GM18507 (cell line): Measurements from ENCODE around the gene ZNF678.
"Not testable (repeated sequence)": the region's sequence is repeated elsewhere in the genome, so short reads cannot be mapped to it uniquely, and the experiment has no call there.

Experiments used
- DNase-seq: peaks from one replicate; pipeline ENCODE4 v3.0.0; 2011; ENCODE audit warnings: low read depth; ENCODE audit not compliant: insufficient read length; ENCODE audit errors: extremely low spot score
- FAIRE-seq: peaks from 2 replicates; lab custom pipeline; 2011; peaks lifted over from hg19 to GRCh38; lab: Jason Lieb, UNC

ZNF678 gene

GRCh38 chr1:227587968-227588367, 24.6 kb downstream of the ZNF678 start:
- FAIRE-seq (no peak), DNase-seq (no peak)

DNA sequence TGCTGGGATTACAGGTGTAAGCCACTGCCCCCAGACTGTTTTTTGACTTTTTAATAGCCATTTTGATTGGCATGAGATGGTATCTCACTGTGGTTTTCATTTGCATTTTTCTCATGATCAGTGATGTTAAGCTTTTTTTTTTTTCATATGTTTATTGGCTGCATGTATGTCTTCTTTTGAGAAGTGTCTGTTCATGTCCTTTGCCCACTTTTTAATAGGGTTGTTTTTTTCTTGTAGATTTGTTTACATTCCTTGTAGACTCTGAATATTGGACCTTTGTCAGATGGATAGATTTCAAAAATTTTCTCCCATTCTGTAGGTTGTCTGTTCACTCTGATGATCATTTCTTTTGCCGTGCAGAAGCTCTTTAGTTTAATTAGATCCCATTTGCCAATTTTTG, 25.4 kb downstream of the ZNF678 start:
- not testable (repeated sequence) for DNase-seq, FAIRE-seq

DNA sequence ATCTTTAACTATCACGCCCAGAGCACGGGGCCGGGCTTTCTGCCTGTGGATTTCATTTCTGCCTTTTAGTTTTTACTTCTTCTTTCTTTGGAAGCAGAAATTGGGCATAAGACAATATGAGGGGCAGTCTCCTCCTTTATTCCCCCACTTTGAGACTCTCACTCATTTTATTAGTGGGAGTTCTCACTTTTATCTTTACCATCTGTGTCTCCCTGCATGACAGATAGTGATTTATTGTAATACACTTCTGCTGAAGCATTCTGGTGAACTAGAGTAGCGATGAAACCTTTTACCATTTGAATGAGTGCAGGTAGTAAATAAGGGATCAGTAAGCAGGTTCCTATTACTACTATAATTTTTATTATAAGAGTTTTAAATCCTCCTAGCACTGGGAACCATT, 26.4 kb downstream of the ZNF678 start:
- FAIRE-seq, DNase-seq: not testable (repeated sequence)

DNA sequence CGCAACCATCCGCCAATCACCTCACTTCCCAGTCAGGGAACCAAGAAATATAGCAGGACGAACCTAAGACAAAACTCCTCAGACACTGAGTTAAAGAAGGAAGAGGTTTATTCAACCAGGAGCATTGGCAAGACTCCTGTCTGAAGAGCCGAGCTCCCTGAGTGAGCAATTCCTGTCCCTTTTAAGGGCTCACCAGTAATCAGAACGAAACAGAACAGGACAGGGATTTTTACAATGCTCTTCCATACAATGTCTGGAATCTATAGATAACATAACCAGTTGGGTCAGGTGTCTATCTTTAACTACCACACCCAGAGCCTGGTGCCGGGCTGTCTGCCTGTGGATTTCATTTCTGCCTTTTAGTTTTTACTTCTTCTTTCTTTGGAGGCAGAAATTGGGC, 32.9 kb downstream of the ZNF678 start:
- DNase-seq, FAIRE-seq: not testable (repeated sequence)

DNA sequence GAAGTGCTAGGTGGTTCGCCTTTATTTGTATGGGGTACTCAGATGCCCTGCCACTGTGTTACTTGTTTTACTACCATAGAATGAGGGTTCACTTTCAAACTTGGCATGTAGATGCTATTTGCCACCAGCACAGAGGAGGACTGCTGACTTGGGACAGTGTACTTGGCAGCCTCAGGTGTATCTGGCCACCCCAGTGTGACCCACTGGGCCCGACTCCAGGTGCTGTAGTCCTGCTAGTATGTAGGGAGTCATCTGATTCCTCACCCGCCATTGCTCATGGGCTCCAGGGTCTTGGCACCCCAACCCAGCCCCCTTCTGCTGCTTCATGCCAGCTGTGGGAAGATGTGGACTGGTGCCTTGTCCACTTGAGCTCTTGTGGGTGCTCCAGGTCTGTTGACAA, 40.0 kb downstream of the ZNF678 start:
- no peak for FAIRE-seq

DNA sequence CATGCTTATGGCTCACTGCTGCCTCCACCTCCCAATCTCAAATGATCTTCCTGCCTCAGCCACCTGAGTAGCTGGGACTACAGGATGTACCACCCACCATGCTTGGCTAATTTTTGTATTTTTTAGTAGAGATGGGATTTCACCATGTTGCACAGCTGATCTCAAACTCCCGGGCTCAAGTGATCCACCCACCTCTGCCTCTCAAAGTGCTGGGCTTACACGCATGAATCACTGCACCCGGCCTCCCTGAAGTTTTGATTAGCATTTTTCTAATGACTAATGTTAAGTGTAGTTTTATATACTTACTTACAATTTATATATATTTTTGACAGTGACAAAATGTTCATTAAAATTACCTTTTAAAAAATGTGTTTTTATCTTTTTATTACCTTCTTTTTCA, 41.1 kb downstream of the ZNF678 start:
- DNase-seq: no peak
- no peak for FAIRE-seq

More for the DNA sequence above, 40.0 kb downstream of the ZNF678 start:
- DNase-seq: no peak

GRCh38 chr1:227606271-227606670, 42.9 kb downstream of the ZNF678 start:
- FAIRE-seq, DNase-seq: not testable (repeated sequence)

DNA sequence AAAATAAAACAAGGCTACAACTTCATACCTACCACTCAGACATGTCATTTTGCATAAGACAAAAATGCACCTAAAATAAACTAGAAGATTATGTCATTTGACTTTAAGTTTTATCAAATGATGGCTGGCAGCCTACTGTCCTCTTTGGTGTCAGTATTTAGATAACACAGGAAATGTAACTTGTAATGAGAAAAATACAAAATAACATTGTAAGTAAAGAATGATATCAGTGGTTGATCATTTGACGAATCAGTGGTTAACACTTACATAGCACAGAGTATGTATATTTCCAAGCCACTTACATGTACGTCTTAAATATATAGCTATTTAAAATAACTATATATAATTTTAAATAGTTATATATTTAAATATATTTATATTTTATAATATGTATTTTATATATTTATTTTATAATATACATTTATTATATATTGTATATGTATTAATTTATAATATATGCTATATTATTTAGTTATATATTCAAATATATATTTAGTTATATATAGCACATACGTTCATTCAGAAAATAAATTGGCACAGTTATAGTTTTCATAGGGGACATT, 44.1 kb downstream of the ZNF678 start:
- DNase-seq (no peak), FAIRE-seq (no peak)

DNA sequence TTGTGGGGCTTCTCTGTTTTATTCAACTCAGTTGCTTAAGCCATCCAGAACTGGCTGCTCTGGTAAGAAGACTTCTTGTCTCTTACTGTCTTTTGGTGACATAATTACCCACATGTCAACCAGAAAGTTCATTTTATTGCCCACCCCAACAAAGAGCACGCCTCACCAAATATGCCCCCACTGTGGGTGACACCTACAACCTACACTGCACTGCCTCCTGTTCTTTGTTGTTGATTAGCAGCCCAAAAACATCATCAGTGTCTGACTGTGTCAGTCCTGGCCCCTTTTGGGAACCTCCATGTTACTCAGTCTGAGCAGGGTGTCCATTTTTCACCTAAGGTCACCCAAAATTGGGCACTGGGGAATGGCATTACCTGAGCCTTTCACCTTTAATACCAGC, 49.3 kb downstream of the ZNF678 start:
- DNase-seq (no peak), FAIRE-seq (no peak)

DNA sequence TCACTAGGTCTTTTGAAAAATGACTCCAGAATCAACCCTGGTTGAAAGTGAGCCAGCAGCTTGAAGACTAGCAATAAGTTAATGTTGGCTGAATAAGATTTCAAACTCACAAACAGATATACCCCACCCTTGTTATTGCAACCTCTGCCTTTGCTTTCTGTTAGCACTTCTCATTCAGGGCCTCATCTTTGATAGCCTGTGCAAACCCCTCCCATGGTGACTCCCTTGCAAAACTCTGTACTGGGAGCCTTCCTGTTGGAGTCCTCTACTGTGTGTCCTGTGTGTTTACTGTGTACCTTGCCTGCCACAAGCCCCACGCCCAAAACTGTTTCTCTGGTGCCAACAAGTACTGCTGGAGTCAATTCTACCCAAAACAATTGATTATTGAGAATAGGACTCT, 50.2 kb downstream of the ZNF678 start:
- DNase-seq (no peak), FAIRE-seq (no peak)

GRCh38 chr1:227621211-227621610, 57.9 kb downstream of the ZNF678 start:
- DNase-seq (no peak), FAIRE-seq (no peak)

DNA sequence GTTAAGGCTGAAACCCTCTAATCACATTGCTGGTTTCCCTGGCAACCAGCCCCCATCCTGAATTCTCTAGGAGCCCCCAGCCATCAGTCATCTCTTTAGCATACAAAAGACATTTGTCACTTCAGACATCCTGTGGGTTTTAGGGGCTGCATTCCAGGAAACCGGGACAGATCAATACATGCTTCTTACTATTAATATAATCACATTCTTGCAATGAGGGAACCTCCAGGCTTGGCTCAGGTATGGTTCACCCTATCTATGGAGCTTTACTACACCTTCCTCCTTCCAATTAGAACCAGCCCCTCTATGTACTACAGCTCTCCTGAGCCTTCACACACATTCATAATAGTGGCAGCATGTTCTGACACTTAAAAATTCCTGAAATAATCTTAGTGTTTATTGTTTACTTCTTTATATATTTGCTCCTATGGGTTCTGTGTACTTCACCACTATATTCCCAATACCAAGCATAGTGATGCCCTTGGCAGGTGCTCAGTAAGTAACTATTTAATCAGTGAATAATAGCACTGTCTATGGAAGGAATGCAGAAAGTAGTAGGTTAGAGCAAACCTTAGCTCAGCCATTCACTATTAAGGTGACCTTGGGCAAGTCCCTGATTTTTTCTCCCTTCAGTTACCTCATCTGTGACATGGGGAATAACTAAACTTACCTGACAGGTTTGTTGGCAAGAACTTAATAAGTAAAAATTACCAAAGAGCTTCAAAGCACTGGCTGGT, 59.6 kb downstream of the ZNF678 start:
- DNase-seq: no peak
- FAIRE-seq: no peak

GRCh38 chr1:227632325-227632724, 69.0 kb downstream of the ZNF678 start:
- FAIRE-seq (no peak), DNase-seq (no peak)

- FAIRE-seq: no peak
- no peak for DNase-seq
Observed at GRCh38 chr1:227635596-227635995, 72.2 kb downstream of the ZNF678 start.

DNA sequence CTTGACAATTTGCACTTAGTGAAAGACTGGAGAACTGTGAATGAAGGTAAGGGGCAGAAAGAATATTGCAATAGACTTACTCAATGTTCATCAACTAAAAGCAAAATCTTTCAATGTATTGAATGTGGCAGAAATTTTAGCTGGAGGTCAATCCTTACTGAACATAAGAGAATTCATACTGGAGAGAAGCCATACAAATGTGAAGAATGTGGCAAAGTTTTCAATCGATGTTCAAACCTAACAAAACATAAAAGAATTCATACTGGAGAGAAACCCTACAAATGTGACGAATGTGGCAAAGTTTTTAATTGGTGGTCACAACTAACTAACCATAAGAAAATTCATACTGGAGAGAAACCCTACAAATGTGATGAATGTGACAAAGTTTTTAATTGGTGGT, 91.1 kb downstream of the ZNF678 start:
- DNase-seq: no peak
- FAIRE-seq: no peak

- no peak for DNase-seq
- no peak for FAIRE-seq
Observed at GRCh38 chr1:227654858-227655752, 91.7 kb downstream of the ZNF678 start.

DNA sequence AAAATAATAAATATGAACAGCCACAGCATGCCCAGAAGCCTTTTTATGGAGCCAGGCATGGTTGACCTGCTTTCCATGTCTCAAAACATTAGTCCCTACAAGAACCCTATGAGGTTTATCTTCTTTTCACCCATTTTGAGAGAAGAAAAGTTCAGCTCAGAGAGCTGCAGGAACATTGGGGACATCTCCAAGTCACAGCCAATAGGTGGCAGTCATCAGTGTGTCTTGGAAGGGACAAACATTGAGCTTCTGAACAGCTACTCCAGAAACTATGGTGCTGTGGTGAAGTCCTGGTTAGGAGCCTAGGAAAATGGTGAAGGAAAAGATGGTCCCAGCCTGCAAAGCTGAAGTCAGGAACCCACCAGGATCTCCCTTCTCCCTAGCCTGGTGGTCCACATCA, 98.1 kb downstream of the ZNF678 start:
- DNase-seq: no peak
- FAIRE-seq: no peak

GRCh38 chr1:227662933-227663332, 99.6 kb downstream of the ZNF678 start:
- DNase-seq: no peak
- no peak for FAIRE-seq

- FAIRE-seq: no peak
Observed at GRCh38 chr1:227666286-227666685, 102.9 kb downstream of the ZNF678 start.

GRCh38 chr1:227673441-227673840, 110.1 kb downstream of the ZNF678 start:
- FAIRE-seq (no peak), DNase-seq (no peak)

More at GRCh38 chr1:227666286-227666685, 102.9 kb downstream of the ZNF678 start:
- DNase-seq: no peak
